Breast epithelium (tissue), 4 donors: ENCODE data around the gene ADRA1B. TPM values are rescaled to one million over a fixed set of nuclear protein-coding genes. Genes with fewer than 3 reads are reported as not detected.

Experiments
- DNase-seq, 2 donors: peaks; one replicate each; pipeline ENCODE4 v3.0.0-alpha.2; 2019; ENCODE audit warnings: low spot score in 2 of 2
- H3K27ac ChIP-seq, 2 donors: fragments of 200-600 bp; sonication (generic) in 1 of 2; one replicate each; pipeline ENCODE4 v1.5.1; 2016 to 2019; ENCODE audit warnings: mild to moderate bottlenecking in 1 of 2
- H3K27me3 ChIP-seq, 2 donors: fragments of 200-600 bp; sonication (generic) in 1 of 2; one replicate each; pipeline versions ENCODE4 v1.5.1 to v1.6.0; 2017 to 2019; ENCODE audit warnings: control low read depth in 1 of 2, mild to moderate bottlenecking in 1 of 2
- H3K36me3 ChIP-seq: fragments of 200-600 bp; one replicate; pipeline ENCODE4 v1.5.1; 2019
- H3K4me1 ChIP-seq, 2 donors: fragments of 200-600 bp; sonication (generic); one replicate each; pipeline ENCODE4 v1.5.1; 2016 to 2019; ENCODE audit warnings: control low read depth in 1 of 2
- H3K4me3 ChIP-seq, 3 donors: fragments of 200-600 bp; sonication (generic); 1 replicate in 2 of 3; 2 replicates in 1 of 3; pipeline ENCODE4 v1.5.1; 2016 to 2019; ENCODE audit warnings: mild to moderate bottlenecking in 3 of 3, moderate library complexity in 2 of 3
- H3K9me3 ChIP-seq, 2 donors: fragments of 200-600 bp; sonication (generic) in 1 of 2; one replicate each; pipeline ENCODE4 v1.5.1; 2016 to 2019; ENCODE audit warnings: control low read depth in 1 of 2
- CTCF ChIP-seq, 3 donors: fragments of 450-650 bp; IDR thresholded peaks; one replicate each; pipeline ENCODE4 v1.5.1; 2016 to 2017; ENCODE audit warnings: antibody characterized with exemption in 3 of 3, mild to moderate bottlenecking in 3 of 3, moderate library complexity in 3 of 3
- POLR2A ChIP-seq: fragments of 450-650 bp; IDR thresholded peaks from one replicate; pipeline ENCODE4 v1.6.1; 2016; ENCODE audit warnings: antibody characterized with exemption, mild to moderate bottlenecking, moderate library complexity
- POLR2AphosphoS5 ChIP-seq, 3 donors: sonication (generic); formaldehyde crosslinking; IDR thresholded peaks; one replicate each; pipeline ENCODE4 v1.6.1; 2017; ENCODE audit warnings: antibody characterized with exemption in 3 of 3
- intact Hi-C: fragments of 100-400 bp; cut with DNase I; formaldehyde crosslinking; loops from one replicate; pipeline ENCODE4 v1.15.1; 2023; ENCODE audit warnings: low total_unique reads
- total RNA-seq, 3 donors: library from RNA; depleted of rRNA; stranded (reverse); fragments of >200 nt; gene quantifications; one replicate each; pipeline ENCODE4 v1.1.0, GENCODE V29; 2016

ADRA1B gene
- total RNA-seq, 3 donors from 2014 or later = 0.33 to 2.9 (median 0.88) TPM

GRCh38 chr5:159936686-159937329 lies 20.5 kb downstream of the ADRA1B start:
- intact Hi-C loops = no loop called here
- no peak for TF ChIP-seq CTCF (IDR thresholded peaks at IDR 0.05)
- TF ChIP-seq POLR2A = no peak
- TF ChIP-seq POLR2AphosphoS5 (IDR thresholded peaks at IDR 0.05) = no peak
- Histone ChIP-seq H3K4me3 (no peak overlapping the region), H3K9me3 (no peaks in the 10 kb centered on the region), H3K27me3 (no peaks in the 10 kb centered on the region), H3K36me3 (no peaks in the 10 kb centered on the region), H3K4me1 (no peaks in the 10 kb centered on the region), H3K27ac (peak overlapping the region in 1 of 2 donors; percentile 19)
- DNase-seq = no peak

GRCh38 chr5:159937580-159937979 lies 21.3 kb downstream of the ADRA1B start:
- H3K4me1 ChIP-seq = no peaks in the 10 kb centered on the region
- H3K27me3 ChIP-seq = no peaks in the 10 kb centered on the region
- H3K36me3 ChIP-seq = no peaks in the 10 kb centered on the region
- no peak for DNase-seq
- TF ChIP-seq CTCF (IDR thresholded peaks at IDR 0.05) (no peak), POLR2A (no peak), POLR2AphosphoS5 (IDR thresholded peaks at IDR 0.05) (no peak)
- intact Hi-C loops = no loop called here
- no peak overlapping the region for H3K27ac ChIP-seq
- no peaks in the 10 kb centered on the region for H3K9me3 ChIP-seq
- no peak overlapping the region for H3K4me3 ChIP-seq

- no peaks in the 10 kb centered on the region for H3K4me1 ChIP-seq
- no peaks in the 10 kb centered on the region for H3K36me3 ChIP-seq
- H3K4me3 ChIP-seq = no peak overlapping the region
- no peak overlapping the region for H3K27ac ChIP-seq
- H3K9me3 ChIP-seq = no peaks in the 10 kb centered on the region
- intact Hi-C loops = no loop called here
- DNase-seq = no peak
- H3K27me3 ChIP-seq = no peaks in the 10 kb centered on the region
- no peak for TF ChIP-seq CTCF (IDR thresholded peaks at IDR 0.05)
- no peak for TF ChIP-seq POLR2AphosphoS5 (IDR thresholded peaks at IDR 0.05)
Measured at GRCh38 chr5:159943326-159943725, 27.0 kb downstream of the ADRA1B start.

GRCh38 chr5:159944056-159944600 lies 27.8 kb downstream of the ADRA1B start:
- H3K27ac ChIP-seq = no peak overlapping the region
- intact Hi-C loops = no loop called here
- no peaks in the 10 kb centered on the region for H3K27me3 ChIP-seq
- H3K9me3 ChIP-seq = no peaks in the 10 kb centered on the region
- no peak for TF ChIP-seq CTCF (IDR thresholded peaks at IDR 0.05)
- no peak for TF ChIP-seq POLR2AphosphoS5 (IDR thresholded peaks at IDR 0.05)
- no peak for DNase-seq
- no peak overlapping the region for H3K4me3 ChIP-seq
- H3K4me1 ChIP-seq = no peaks in the 10 kb centered on the region
- no peaks in the 10 kb centered on the region for H3K36me3 ChIP-seq

- TF ChIP-seq POLR2A = no peak
- no peak for TF ChIP-seq POLR2AphosphoS5 (IDR thresholded peaks at IDR 0.05)
- no peak for TF ChIP-seq CTCF (IDR thresholded peaks at IDR 0.05)
- no peak overlapping the region for H3K27ac ChIP-seq
- no peak for DNase-seq
- H3K4me3 ChIP-seq = no peak overlapping the region
- H3K4me1 ChIP-seq = no peaks in the 10 kb centered on the region
- no peaks in the 10 kb centered on the region for H3K27me3 ChIP-seq
- no peaks in the 10 kb centered on the region for H3K9me3 ChIP-seq
- intact Hi-C loops = no loop called here
- H3K36me3 ChIP-seq = no peaks in the 10 kb centered on the region
Measured at GRCh38 chr5:159945359-159945758, 29.1 kb downstream of the ADRA1B start.
